ENCODE measurements around the gene CCDC51. TPM values are rescaled to one million over a fixed set of nuclear protein-coding genes. Genes with fewer than 3 reads are reported as not detected.
A peak's percentile ranks its signal among the peaks of the same experiment; 100 is the strongest.

Gene CCDC51
- total RNA-seq, 1 experiment from 2014 or later = 27.8 TPM

- Histone ChIP-seq H3K27me3 (ENCODE audit: low read length) (no peaks in the 10 kb centered on the region), H3K4me3 (ENCODE audit: low read length) (no peak overlapping the region), H3K9me3 (ENCODE audit: low read length) (no peaks in the 10 kb centered on the region), H3K79me2 (ENCODE audit: low read length) (peaks cover 14% of the 10 kb centered on the region), H2AFZ (ENCODE audit: low read length) (no peak overlapping the region), H4K20me1 (ENCODE audit: low read length) (no peaks in the 10 kb centered on the region), H3F3A (ENCODE audit: low read length, unreplicated experiment) (no peaks in the 10 kb centered on the region), H3K9me2 (replicated peaks; ENCODE audit: low read length) (no peaks in the 10 kb centered on the region), H3K4me2 (ENCODE audit: low read length) (no peak overlapping the region), H3K27ac (ENCODE audit: low read length) (no peak overlapping the region), H3K9ac (ENCODE audit: low read length) (no peak overlapping the region), H3K36me3 (ENCODE audit: low read depth, low read length) (peaks cover 13% of the 10 kb centered on the region), H3K4me1 (ENCODE audit: insufficient read depth, low read length) (peaks cover 15% of the 10 kb centered on the region)
- DNase-seq (no peak), ATAC-seq (no peak)
- TF ChIP-seq CTCF (conservative IDR thresholded peaks at IDR 0.05; ENCODE audit: low read depth, low read length) (peak; percentile 57), EZH2phosphoT487 (IDR thresholded peaks at IDR 0.05; ENCODE audit: borderline replicate concordance, low read length) (no peak), EZH2 (IDR thresholded peaks at IDR 0.05; ENCODE audit: low read length, unreplicated experiment) (no peak)
- CTCF ChIA-PET = interaction anchor here (1.1 kb wide), 1 partner anchor 32 kb away, joined by 8 read pairs; no protein-coding TSS in a partner anchor
- BruUV-seq (replicated peaks) = TSS peak; percentile 9
- intact Hi-C loops (cut with micrococcal nuclease) = no loop called here
- POLR2A ChIA-PET (ENCODE audit: unreplicated experiment) = interaction anchor here (0.6 kb wide), 1 partner anchor 1104 kb away, joined by 4 read pairs; no protein-coding TSS in a partner anchor
These were observed 7.2 kb downstream of the CCDC51 start for GRCh38 chr3:48432411-48433371.

- H3K27ac ChIP-seq (ENCODE audit: low read length) = no peak overlapping the region
- intact Hi-C loops (cut with micrococcal nuclease) = no loop called here
- ChIA-PET CTCF (no interaction called here), POLR2A (ENCODE audit: unreplicated experiment) (no interaction called here)
- peaks cover 25% of the 10 kb centered on the region for H3K4me1 ChIP-seq (ENCODE audit: insufficient read depth, low read length)
- peaks cover 24% of the 10 kb centered on the region for H3K79me2 ChIP-seq (ENCODE audit: low read length)
- no peaks in the 10 kb centered on the region for H3K9me3 ChIP-seq (ENCODE audit: low read length)
- no peaks in the 10 kb centered on the region for H3F3A ChIP-seq (ENCODE audit: low read length, unreplicated experiment)
- no peak overlapping the region for H3K4me2 ChIP-seq (ENCODE audit: low read length)
- no peak for TF ChIP-seq CTCF (conservative IDR thresholded peaks at IDR 0.05; ENCODE audit: low read depth, low read length)
- no peak for TF ChIP-seq EZH2phosphoT487 (IDR thresholded peaks at IDR 0.05; ENCODE audit: borderline replicate concordance, low read length)
- no peak for TF ChIP-seq EZH2 (IDR thresholded peaks at IDR 0.05; ENCODE audit: low read length, unreplicated experiment)
- DNase-seq (no peak), ATAC-seq (no peak)
- H3K4me3 ChIP-seq (ENCODE audit: low read length) = no peak overlapping the region
- H3K27me3 ChIP-seq (ENCODE audit: low read length) = no peaks in the 10 kb centered on the region
- H4K20me1 ChIP-seq (ENCODE audit: low read length) = no peaks in the 10 kb centered on the region
- no peak overlapping the region for H2AFZ ChIP-seq (ENCODE audit: low read length)
- no TSS peak for BruUV-seq (replicated peaks)
- H3K9me2 ChIP-seq (replicated peaks; ENCODE audit: low read length) = no peaks in the 10 kb centered on the region
- H3K9ac ChIP-seq (ENCODE audit: low read length) = no peak overlapping the region
- peaks cover 13% of the 10 kb centered on the region for H3K36me3 ChIP-seq (ENCODE audit: low read depth, low read length)
These were observed 8.5 kb downstream of the CCDC51 start for GRCh38 chr3:48431224-48432029.
